ENCODE results near the gene STAT2. TPM values are rescaled to one million over a fixed set of nuclear protein-coding genes. Genes with fewer than 3 reads are reported as not detected.
A peak's percentile ranks its signal among the peaks of the same experiment; 100 is the strongest.

The STAT2 gene
- total and polyA plus RNA-seq, 9 of the 15 experiments (the other 6 are each of a cell fraction or from before 2014, with no cell fraction given), result 15.5 to 46.9 (median 40.1) TPM

DNA sequence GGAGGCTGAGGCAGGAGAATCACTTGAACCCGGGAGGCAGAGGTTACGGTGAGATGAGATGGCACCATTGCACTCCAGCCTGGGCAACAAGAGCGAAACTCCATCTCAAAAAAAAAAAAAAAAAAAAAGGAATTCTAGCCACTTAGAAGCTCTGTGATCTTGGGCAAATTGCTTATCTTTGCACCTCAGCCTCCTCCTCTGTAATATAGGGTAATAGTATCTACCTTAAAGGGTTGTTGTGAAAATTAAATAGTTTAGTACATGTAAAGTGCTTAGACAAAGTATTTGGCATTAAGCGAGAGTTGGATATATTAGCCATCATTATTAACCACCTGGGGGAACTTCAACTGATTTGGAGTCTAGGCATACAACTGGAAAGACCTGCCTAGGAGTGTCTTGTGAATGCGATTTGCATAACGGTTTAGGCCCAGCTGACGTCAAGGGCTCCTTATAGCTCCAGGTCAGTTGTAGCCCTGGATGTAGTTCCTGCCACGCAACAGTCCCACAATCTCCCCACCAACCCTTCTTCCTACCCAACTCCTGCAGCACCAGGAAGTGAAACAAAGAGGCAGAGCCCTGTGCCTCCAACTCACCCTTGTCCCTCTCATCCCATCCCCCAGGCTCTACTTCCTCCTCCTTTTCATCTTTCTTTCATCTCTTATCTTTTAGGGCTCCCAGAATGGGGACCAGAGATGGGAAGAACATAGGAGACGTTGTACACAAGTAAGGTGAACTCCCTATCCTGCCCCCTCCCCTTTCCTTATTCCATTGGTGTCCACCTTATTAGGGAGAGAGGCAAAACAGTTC, 23.3 kb downstream of the STAT2 start (continued):
- TF ChIP-seq ZNF592 (IDR thresholded peaks at IDR 0.05) (peak; percentile 64), SMAD2 (IDR thresholded peaks at IDR 0.05; ENCODE audit: low read depth, low read length) (no peak), EZH2 (IDR thresholded peaks at IDR 0.05; ENCODE audit: borderline replicate concordance, low read depth, low read length) (no peak), HDAC1 (IDR thresholded peaks at IDR 0.05) (peak in 1 of 2 experiments; percentile 59; a peak in 2 of 4 replicates), SPI1 (IDR thresholded peaks at IDR 0.05; ENCODE audit: borderline replicate concordance, low read depth, low read length) (peak; percentile 47; the same call in 1 of the 2 replicates), ADNP (tag; IDR thresholded peaks at IDR 0.05) (0 out of 2 replicates have a peak, but pooled peaks have one; percentile 17), EP400 (IDR thresholded peaks at IDR 0.05) (peak; percentile 91), L3MBTL2 (IDR thresholded peaks at IDR 0.05) (peak; percentile 55; the same call in 1 of the 2 replicates), SAFB (IDR thresholded peaks at IDR 0.05; ENCODE audit: borderline replicate concordance, low read depth, low read length) (no peak), FOXP4 (CRISPR knock-in tag; IDR thresholded peaks at IDR 0.05; ENCODE audit: borderline replicate concordance) (no peak), ZNF175 (CRISPR knock-in tag; IDR thresholded peaks at IDR 0.05; ENCODE audit: low read depth) (peak; percentile 84; the same call in 1 of the 2 replicates), SRSF1 (IDR thresholded peaks at IDR 0.05; ENCODE audit: low read depth, low read length) (no peak), NR3C1 (CRISPR knock-in tag; IDR thresholded peaks at IDR 0.05) (no peak), ZBED1 (IDR thresholded peaks at IDR 0.05) (no peak), ZBTB8A (IDR thresholded peaks at IDR 0.05; ENCODE audit: partially characterized antibody) (no peak)
- TF ChIP-seq, protein P1, sequence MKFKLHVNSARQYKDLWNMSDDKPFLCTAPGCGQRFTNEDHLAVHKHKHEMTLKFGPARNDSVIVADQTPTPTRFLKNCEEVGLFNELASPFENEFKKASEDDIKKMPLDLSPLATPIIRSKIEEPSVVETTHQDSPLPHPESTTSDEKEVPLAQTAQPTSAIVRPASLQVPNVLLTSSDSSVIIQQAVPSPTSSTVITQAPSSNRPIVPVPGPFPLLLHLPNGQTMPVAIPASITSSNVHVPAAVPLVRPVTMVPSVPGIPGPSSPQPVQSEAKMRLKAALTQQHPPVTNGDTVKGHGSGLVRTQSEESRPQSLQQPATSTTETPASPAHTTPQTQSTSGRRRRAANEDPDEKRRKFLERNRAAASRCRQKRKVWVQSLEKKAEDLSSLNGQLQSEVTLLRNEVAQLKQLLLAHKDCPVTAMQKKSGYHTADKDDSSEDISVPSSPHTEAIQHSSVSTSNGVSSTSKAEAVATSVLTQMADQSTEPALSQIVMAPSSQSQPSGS (CRISPR knock-in tag; IDR thresholded peaks at IDR 0.05), result no peak; the same call in 1 of the 2 replicates

Data from K562 (cell line).